NT2/D1 (cell line): ENCODE results near the gene PDZD4.

Experiments used
- DNase-seq: peaks from one replicate; pipeline ENCODE4 v3.0.0-alpha.2; 2011; ENCODE audit warnings: low read depth, low spot score
- H3K27me3 ChIP-seq: 2 replicates; pipeline ENCODE4 v1.6.0; 2011; ENCODE audit warnings: mild to moderate bottlenecking; ENCODE audit not compliant: insufficient read length, insufficient read depth
- H3K36me3 ChIP-seq: 2 replicates; pipeline ENCODE4 v1.6.1; 2011; ENCODE audit warnings: mild to moderate bottlenecking, low read length, mixed read lengths; ENCODE audit not compliant: insufficient read depth, insufficient read length
- H3K4me1 ChIP-seq: 2 replicates; pipeline ENCODE4 v1.5.1; 2011; ENCODE audit not compliant: insufficient read depth, insufficient read length
- H3K4me3 ChIP-seq: 2 replicates; pipeline ENCODE4 v1.5.1; 2011; ENCODE audit warnings: low read depth; ENCODE audit not compliant: insufficient read length
- H3K9ac ChIP-seq: 2 replicates; pipeline ENCODE4 v1.6.0; 2011; ENCODE audit warnings: low read depth; ENCODE audit not compliant: insufficient read length
- H3K9me3 ChIP-seq: 2 replicates; pipeline ENCODE4 v1.5.1; 2011; ENCODE audit warnings: mild to moderate bottlenecking, low read length; ENCODE audit not compliant: insufficient read depth
- SUZ12 ChIP-seq: IDR thresholded peaks from 2 replicates; pipeline ENCODE4 v1.6.1; 2011; ENCODE audit not compliant: insufficient read length, insufficient read depth; ENCODE audit errors: extremely low read depth
- YY1 ChIP-seq: IDR thresholded peaks from 2 replicates; pipeline ENCODE4 v1.6.1; 2011; ENCODE audit not compliant: insufficient read length, insufficient read depth
- ZNF274 ChIP-seq: IDR thresholded peaks from 2 replicates; pipeline ENCODE4 v1.6.1; 2011; ENCODE audit warnings: mild to moderate bottlenecking, low read depth, low read length

The PDZD4 gene

DNA sequence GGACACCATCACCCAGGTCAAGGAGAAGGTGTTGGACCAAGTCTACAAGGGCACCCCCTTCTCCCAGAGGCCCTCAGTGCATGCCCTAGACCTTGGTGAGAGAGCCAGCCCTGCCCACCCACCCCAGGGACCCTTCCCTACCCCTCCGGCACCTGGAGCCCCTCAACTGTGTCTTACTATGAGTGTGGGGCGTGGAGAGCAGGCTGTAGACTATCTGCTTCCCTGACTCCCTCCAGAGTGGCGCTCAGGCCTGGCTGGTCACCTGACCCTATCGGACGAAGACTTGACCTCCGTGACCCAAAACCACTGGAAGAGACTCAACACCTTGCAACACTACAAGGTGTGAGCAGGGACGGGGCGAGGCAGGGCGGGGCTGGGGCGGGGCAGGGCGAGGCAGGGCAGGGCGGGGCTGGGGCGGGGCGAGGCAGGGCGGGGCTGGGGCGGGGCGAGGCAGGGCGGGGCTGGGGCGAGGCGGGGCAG is 54.2 kb downstream of the PDZD4 start:
- Histone ChIP-seq H3K4me1 (peaks cover 3% of the 10 kb centered on the region), H3K4me3 (no peak overlapping the region), H3K9ac (no peak overlapping the region), H3K36me3 (no peaks in the 10 kb centered on the region), H3K27me3 (no peaks in the 10 kb centered on the region), H3K9me3 (no peaks in the 10 kb centered on the region)
- DNase-seq = no peak
- no peak for TF ChIP-seq SUZ12
- TF ChIP-seq ZNF274 = no peak

DNA sequence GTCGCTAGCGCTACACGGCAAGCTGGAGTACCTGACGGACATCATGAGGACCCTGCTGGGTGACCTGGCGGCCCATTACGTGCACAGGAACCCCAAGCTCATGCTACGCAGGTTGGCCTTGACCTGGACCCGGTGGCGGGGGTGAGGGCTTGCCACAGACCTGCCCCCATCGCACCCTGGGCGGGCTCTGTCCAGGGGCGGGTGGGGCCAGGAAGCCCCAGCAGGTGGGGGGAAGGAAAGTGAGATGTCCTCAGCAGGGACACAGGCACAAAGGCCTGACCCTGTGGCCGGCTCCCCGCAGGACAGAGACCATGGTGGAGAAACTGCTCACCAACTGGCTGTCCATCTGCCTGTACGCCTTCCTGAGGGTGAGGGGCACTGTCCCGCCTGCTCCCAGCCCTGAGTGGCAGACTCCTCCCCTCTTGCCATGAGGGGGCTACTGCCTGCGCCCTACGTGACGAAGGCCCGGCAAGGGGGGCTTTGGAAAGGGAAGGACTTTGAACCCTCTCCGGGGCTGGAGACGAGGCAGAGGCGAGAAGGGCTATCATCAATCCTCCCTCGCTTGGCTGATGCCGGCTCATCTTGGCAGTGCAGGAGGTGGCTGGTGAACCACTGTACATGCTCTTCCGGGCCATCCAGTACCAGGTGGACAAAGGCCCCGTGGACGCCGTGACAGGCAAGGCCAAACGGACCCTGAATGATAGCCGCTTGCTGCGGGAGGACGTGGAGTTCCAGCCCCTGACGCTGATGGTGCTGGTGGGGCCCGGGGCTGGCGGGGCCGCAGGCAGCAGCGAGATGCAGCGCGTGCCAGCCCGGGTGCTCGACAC is 54.8 kb downstream of the PDZD4 start:
- TF ChIP-seq ZNF274 = no peak
- no peak for TF ChIP-seq YY1
- TF ChIP-seq SUZ12 = no peak
- Histone ChIP-seq H3K36me3 (no peaks in the 10 kb centered on the region), H3K9ac (no peak overlapping the region), H3K4me1 (peaks cover 3% of the 10 kb centered on the region), H3K27me3 (no peaks in the 10 kb centered on the region), H3K9me3 (no peaks in the 10 kb centered on the region), H3K4me3 (no peak overlapping the region)
- no peak for DNase-seq

DNA sequence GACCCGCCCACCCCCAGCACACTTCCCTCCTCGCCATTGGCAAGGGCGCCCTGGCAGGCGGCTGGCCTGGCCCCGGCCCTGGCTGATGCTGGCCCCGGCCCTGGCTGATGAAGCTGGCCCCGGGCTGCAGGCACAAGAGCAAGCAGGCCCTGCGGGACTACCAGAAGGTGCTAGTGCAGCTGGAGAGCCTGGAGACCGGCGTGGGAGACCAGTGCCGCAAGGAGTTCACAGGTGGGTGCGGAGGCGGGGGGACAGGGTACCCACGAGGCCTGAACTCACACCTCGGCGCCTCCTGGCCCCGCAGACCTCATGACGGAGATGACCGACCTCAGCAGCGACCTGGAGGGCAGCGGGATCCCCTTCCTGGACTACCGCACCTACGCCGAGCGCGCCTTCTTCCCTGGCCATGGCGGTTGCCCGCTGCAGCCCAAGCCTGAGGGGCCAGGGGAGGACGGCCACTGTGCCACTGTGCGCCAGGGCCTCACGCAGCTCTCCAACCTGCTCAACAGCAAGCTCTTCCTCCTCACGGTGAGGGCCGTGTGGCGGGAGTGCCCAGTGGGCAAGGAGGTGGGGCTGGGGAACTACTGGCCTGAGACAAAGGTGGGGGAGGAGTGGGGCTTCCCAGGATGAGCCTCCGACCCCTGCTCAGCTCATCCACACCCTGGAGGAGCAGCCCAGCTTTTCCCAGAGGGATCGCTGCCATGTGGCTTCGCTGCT is 55.6 kb downstream of the PDZD4 start:
- H3K27me3 ChIP-seq = no peaks in the 10 kb centered on the region
- H3K9ac ChIP-seq = no peak overlapping the region
- no peaks in the 10 kb centered on the region for H3K36me3 ChIP-seq
- H3K4me3 ChIP-seq = no peak overlapping the region
- peaks cover under 1% of the 10 kb centered on the region for H3K4me1 ChIP-seq
- H3K9me3 ChIP-seq = no peaks in the 10 kb centered on the region
- no peak for TF ChIP-seq YY1
- TF ChIP-seq SUZ12 = no peak
- no peak for TF ChIP-seq ZNF274
- DNase-seq = no peak

DNA sequence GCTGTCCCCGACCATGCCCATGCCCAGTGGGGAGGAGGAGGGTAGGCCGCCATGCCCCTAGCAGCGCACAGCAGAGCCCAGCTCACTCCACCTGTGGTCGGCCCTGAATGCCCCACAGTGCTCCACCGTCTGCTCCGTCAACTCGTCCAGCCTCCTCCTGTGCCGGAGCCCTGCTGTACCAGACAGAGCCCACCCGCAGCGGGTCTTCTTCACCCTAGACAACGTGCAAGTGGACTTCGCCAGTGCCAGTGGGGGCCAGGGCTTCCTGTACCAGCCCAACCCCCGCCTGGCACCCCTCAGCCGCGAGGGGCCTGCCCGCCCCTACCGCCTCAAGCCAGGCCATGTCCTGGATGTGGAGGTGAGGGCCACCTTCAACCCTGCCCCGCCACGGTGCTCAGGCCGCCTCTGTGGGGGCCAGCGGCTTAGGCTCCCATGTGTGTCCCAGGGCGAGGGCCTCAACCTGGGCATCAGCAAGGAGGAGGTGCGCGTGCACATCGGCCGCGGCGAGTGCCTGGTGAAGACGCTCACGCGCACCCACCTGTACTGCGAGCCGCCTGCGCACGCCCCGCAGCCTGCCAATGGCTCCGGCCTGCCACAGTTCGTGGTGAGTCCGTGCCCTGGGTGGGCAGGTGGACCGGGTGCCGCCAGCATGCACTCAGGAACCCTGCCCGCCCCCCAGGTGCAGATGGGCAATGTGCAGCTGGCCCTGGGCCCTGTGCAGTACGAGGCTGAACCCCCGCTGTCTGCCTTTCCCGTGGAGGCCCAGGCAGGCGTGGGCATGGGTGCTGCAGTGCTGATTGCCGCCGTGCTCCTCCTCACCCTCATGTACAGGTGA is 56.4 kb downstream of the PDZD4 start:
- Histone ChIP-seq H3K9me3 (no peaks in the 10 kb centered on the region), H3K4me1 (no peaks in the 10 kb centered on the region), H3K4me3 (no peak overlapping the region), H3K9ac (no peak overlapping the region), H3K36me3 (no peaks in the 10 kb centered on the region), H3K27me3 (no peaks in the 10 kb centered on the region)
- no peak for TF ChIP-seq ZNF274
- no peak for TF ChIP-seq SUZ12
- TF ChIP-seq YY1 = no peak
- DNase-seq = no peak

DNA sequence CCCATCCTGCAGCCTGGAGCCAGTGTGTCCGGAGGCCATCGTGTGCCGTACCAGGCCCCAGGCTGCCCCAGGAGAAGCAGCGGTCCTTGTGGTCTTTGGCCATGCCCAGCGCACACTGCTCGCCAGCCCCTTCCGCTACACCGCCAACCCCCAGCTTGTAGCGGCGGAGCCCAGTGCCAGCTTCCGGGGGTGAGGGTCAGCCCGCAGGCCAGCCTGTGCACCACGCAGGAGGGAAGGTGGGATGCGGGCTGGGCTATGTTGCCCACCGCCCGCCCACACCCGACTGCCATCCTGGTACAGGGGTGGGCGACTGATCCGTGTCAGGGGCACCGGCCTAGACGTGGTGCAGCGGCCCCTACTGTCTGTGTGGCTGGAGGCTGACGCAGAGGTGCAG is 57.1 kb downstream of the PDZD4 start:
- Histone ChIP-seq H3K27me3 (no peaks in the 10 kb centered on the region), H3K36me3 (no peaks in the 10 kb centered on the region), H3K9ac (no peak overlapping the region), H3K4me1 (no peaks in the 10 kb centered on the region), H3K4me3 (no peak overlapping the region), H3K9me3 (no peaks in the 10 kb centered on the region)
- no peak for DNase-seq
- TF ChIP-seq YY1 (no peak), SUZ12 (no peak), ZNF274 (no peak)

DNA sequence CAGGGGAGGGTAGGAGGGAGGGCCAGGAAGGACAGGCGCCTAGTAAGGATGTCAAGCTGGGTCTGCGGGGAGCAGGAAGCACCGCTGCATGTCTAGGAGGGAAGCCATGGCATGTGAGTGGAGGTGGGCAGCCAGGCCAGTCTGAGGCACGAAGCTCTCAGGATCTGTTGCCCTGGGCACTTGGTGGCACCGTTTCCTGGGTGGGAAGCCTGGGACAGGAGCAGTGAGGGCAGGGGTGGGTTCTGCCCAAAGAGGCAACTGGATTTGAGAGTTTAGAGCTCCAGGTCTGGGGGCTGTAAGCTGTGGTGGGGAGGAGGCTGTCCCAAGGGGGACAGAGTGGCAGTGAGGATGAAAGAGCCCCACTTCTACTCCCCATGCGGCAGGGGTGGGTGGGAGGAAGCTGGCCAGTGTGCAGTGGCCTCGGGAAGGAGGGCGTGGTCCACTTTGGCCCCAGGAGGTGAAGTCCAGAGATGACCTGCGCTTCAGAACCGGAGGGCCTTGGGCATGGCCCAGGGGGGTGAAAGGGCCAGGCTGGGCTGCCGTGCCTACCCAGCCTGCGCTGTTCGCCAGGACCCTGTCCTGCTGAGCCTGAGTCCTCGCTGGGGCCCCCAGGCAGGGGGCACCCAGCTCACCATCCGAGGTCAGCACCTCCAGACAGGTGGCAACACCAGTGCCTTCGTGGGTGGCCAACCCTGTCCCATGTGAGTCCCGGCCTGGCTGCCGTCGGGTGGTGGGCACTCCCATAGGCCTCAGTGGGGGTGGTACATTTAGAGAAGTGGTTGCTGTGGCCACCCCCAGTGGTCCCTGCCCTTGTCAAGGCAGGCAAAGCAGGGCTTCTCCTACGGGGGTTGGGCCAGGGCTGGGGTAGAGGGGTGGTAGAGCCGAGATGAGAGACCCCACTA is 57.8 kb downstream of the PDZD4 start:
- no peaks in the 10 kb centered on the region for H3K27me3 ChIP-seq
- no peaks in the 10 kb centered on the region for H3K36me3 ChIP-seq
- no peak overlapping the region for H3K4me3 ChIP-seq
- no peaks in the 10 kb centered on the region for H3K4me1 ChIP-seq
- H3K9ac ChIP-seq = no peak overlapping the region
- TF ChIP-seq YY1 (no peak), ZNF274 (no peak), SUZ12 (no peak)
- no peaks in the 10 kb centered on the region for H3K9me3 ChIP-seq
- DNase-seq = no peak
